Activated CD4-positive, alpha-beta T cell treated with anti-CD3 and anti-CD28 coated beads, Interleukin-2, amount 50 U/mL, for 4 hours (primary cell): ENCODE measurements around the gene DYRK1B.
"Not testable (repeated sequence)": the region's sequence is repeated elsewhere in the genome, so short reads cannot be mapped to it uniquely, and the experiment has no call there.

Experiments
- DNase-seq, 2 experiments: peaks; one replicate each; pipeline ENCODE4 v3.0.0-alpha.2; 2020

The DYRK1B gene

DNA sequence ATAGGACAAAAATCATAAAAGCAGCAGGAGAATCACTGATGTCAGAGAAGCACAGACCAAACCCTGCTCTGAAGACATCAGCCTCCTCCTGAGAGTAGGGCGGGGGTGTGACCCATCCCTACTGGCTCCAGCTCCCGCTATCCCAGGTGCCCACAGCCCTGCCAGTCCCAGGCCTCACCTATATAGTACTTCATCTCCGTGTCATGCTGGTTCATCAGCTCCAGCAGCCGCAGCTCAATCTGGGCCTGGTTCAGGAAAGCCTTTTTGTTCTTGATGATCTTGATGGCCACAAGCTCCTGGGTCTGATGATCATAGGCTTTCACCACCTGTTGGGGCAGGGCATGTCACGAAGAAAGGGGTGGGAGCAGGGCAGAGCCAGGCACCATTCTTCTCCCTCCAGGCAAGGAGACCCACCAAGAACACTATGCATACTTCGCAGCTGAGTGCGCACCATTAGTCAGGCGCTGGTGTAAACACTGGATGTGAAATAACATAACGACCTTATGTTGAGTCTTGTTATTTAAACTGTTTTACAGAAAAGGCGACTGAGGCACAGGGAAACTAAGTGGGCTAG, 4.2 kb downstream of the DYRK1B start:
- no peak for DNase-seq

- DNase-seq, result no peak
Measured at GRCh38 chr19:39828654-39829032, 5.3 kb downstream of the DYRK1B start.

DNA sequence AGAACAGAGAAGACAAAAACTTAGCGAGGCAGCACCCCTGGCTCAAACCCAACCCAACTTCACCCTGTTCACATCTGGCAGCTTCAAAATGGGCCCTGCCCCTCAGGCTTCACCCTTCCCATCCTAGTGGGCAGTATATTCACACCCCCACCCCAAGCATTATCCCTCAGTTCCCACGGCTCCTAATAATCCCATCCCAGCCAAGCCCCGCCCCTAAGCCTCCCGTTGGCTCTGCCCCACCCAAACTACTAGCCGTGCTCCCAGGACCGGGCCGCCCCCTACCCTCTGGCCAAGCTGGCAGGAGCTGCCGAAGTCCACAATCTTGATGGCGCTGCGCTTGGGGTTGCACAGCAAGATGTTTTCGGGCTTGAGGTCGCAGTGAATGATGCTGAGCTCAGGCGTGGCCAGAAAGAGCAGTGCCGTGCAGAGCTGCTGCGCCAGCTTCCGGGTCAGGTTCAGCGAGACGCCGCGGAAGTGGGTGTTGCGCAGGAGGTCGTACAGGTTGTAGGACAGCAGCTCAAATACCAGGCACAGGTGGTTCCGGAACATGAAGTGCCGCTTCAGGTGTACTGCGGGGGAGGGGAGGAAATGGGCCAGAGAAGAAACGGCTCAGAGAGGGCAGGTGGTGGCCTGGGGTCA, 5.8 kb downstream of the DYRK1B start:
- no peak for DNase-seq

- DNase-seq, result no peak
Measured at GRCh38 chr19:39827216-39827615, 6.7 kb downstream of the DYRK1B start.

GRCh38 chr19:39826311-39826945, 7.5 kb downstream of the DYRK1B start:
- no peak for DNase-seq

DNA sequence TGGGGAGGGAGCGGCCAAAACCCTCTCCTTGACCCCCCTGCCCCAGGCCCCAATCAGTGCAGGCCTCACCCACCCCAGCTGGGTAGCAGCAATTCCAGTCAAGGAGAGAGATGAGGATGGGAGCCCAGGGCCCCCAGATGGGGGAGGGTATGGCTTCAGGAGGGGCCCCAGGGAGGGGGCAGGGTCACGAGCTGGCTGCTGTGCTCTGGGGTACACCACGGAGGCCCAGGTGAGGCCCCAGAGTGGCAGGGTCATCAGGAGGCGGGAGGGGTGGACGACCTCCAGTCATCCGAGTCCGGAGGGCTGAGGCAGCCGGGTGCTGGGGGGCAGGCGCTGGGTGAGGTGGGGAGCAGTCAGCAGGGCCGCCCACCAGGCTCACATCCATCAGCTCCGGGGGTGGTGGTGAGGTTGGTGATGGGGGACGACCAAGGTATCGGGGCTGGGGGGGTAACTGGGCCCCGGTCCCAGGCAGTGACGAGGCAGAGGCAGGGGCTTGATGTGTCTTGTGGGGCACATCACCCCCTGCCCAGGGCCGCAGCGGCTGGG, 8.4 kb downstream of the DYRK1B start:
- no peak for DNase-seq

DNA sequence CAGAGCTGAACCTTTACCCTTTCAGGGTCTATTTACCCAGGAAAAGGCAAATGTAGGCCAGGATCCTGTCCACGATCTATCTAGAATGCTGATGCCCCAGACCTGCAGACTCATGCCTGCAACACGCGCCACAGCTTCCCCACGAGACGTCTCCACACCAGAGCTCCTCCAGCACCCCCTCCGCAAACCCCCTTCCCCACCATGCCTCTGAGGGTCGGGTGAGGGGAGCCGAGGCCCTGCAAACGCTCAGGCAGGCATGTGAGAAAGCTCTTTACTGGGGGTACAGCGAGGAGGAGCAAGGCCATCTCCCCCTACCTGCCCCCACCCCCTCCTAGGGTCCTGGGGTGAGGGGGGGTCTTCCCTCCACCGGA, 8.9 kb downstream of the DYRK1B start:
- no peak for DNase-seq

GRCh38 chr19:39824143-39825092, 9.5 kb downstream of the DYRK1B start:
- peak; percentile 84 to 86 for DNase-seq

- no peak for DNase-seq
Measured at GRCh38 chr19:39823686-39824085, 10.3 kb downstream of the DYRK1B start.

DNA sequence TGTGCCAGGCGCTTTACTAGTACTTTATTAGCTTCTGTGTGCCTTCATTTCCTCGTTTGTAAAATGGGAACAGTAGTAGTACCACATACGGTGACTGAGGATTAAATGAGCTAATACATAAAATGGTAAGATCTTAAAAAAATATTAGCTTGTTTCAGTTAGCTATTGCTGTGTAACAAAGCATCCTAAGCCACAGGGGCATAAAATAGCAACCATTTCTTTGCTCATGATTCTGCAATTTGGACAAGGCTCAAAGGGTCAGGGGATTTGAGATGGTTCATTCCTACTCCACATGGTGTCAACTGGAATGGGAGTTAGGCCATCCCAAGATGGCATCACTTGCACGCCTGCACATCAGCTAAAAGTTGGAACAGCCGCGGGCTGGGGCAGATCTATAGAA, 13.3 kb downstream of the DYRK1B start:
- no peak for DNase-seq

DNA sequence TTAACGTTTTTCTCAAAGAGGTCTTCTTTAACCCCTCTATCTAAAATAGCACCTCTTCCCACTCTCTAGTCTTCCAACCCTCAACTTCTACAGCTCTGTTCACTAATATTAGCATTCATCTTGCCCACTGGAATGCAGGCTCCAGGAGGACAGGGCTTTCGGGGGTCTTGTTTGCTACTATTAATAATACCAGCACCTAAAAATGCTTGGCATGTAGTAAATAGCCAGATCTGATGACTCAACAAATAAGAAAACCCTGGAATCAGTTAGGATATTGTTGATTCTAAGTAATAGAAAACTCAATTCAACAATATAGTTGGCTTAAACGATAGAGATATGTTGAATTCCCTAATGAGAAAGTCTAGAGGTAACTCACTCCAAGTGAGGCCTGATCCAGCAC, 14.2 kb downstream of the DYRK1B start:
- DNase-seq, result no peak

- no peak for DNase-seq
Measured at GRCh38 chr19:39818626-39819097, 15.3 kb downstream of the DYRK1B start.

- DNase-seq, result no peak
Measured at GRCh38 chr19:39817888-39818561, 15.9 kb downstream of the DYRK1B start.

DNA sequence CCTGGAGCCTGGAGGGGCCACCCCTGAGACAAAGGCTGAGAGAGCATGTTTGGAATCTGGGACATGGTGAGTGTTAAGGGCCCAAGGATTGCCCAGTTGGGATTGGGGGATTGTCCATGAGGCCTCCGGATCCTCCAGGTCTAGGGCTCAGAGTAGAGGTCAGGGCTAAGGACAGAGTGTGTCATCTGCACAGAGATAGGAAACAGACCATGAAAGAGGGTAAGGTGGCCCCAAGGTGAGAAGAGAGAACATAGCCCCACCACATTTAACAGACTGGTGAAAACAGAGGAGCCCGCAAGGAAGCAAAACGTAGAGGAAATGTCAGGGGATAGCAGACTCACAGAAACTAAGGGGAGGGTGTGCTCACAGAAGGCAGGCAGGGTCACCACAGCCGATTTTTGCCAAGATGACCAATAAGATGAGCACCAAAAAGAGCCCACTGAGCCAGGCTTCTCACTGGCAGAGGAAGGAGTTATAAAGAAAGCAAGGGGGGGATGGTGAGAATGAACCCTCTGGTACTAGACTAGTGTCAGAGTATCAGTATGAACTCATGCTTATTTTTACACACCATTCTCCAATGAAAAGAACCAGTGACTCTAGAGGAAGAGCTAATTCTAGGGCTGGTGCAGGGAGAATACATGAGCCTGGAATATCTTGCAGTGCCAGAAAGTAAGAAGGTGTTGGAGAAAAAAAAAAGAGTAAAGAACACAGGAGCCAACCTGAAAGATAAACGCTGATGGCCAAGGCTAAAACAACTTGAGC, 17.5 kb downstream of the DYRK1B start:
- no peak for DNase-seq

DNA sequence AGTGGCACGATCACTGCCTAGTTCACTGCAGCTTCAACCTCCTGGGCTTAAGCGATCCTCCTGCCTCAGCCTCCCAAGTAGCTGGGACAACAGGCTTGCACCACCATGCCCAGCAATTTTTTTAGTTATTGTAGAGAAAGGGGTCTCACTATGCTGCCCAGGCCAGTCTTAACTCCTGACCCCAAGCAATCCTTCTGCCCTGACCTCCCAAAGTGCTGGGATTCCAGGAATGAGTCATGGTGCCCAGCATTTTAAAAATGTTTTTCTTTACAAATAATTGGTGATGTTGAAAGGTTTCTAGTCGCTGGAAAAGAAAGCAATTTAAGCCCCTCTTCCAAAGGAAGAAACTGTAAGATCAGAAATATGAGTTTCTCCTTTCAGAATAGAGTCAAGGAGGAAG, 19.4 kb downstream of the DYRK1B start:
- DNase-seq, result no peak

DNA sequence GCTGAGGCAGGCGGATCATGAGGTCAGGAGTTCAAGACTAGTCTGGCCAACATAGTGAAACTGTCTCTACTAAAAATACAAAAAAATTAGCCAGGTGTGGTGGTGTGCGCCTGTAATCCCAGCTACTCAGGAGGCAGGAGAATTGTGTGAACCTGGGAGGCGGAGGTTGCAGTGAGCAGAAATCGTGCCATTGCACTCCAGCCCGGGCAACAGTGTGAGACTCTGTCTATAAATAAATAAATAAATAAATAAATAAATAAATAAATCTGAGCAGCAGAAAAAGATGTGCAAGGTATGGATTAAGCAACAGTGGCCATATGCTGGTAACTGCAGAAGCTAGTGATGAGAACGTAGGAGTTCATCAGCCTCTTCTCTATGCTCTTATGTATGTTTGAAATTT, 19.9 kb downstream of the DYRK1B start:
- DNase-seq, result not testable (repeated sequence)

DNA sequence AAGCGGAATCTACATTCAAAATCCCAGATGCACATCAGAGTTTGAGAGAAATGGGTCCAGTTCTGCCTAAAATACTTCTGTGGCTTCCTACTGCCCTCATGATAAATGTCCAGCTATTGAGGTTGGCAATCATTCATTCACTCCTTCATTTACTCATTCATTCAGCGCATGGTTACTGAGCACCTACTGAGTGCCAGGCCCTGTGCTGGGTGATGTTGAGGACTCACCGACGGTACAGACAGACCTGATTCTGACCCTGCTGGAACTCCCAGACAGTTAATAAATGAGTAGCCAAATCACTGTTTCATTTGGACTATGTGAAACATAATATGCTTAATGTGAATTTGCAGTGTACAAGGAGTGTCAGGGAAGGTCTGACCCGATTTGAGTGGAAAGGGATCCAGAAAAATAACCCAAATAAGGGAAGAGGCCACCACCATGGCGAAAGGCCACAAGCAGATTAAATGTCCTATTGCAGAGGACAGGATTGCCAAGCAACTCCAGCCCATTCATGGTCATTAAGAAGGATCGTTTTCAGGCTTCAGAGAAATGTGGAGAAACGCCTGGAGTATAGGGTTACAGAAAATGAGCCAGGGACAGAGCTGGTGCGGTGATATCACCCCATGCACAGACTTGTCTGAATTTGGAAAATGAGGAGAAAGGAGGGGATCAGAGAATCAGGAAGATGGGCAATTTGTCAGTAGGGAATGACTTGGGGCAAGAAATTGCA, 20.5 kb downstream of the DYRK1B start:
- DNase-seq, result no peak

- no peak for DNase-seq
Measured at GRCh38 chr19:39811064-39811463, 22.9 kb downstream of the DYRK1B start.

DNA sequence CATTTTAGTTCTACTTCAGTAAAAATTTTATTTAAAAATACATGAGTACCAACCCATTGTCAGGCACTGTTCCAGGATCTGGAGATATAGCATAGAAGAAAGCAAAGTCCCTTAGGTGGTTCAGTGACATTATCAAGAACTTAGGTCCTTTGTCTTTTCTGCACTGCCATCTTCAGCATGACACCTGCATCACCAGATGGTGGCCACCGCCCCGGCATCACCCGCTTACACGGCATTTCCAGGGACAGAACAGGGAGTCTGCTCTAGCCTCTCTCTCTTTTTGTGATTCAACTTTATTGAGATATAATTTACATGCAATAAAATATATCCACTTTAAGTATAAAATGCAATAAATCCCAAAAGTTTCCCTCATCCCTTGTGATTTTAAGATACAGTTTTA, 23.5 kb downstream of the DYRK1B start:
- DNase-seq, result no peak

DNA sequence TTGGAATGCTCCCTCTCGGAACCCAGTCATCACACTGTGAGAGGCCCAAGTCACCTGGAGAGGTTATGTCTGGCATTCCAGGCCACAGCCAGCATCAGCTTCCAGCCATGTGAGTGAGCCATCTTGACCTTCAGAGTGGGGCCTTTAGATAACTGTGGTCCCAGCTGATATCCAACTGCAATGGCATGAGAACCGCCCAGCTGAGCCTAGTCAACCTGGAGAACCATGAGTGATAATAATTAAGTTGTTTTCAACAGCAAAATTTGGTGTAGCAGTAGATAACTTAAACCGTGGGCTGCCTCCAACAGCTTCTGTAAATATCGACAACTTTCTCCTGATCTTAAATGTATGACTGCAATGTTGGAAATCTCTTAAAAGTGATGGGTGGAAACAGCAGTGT, 24.6 kb downstream of the DYRK1B start:
- DNase-seq, result no peak

- DNase-seq, result not testable (repeated sequence)
Measured at GRCh38 chr19:39808688-39809087, 25.3 kb downstream of the DYRK1B start.
